ENCODE results near the gene STX2. TPM values are rescaled to one million over a fixed set of nuclear protein-coding genes. Genes with fewer than 3 reads are reported as not detected.

Gene STX2
- total RNA-seq, 1 donor: 58.3 TPM

DNA sequence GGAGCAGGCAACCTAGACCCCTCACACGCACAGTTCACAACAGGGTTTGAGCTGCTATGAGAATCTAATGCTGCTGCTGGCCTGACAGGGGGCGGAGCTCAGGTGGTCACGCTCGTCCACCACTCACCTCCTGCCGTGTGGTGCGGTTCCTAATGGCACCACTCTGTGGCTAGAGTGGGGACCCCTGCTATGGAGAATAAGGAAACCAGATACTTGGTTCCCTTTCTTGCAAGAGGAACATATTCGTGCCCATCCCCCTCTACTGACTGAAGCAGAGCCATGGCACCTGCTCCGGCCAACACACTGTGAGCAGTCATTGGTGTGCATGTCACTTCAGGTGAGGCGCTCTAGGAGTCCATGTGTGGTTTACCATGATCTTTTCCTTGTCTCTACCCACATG is 92.5 kb downstream of the STX2 start:
- H3K4me3 ChIP-seq (ENCODE audit: low read depth, low read length): no peak overlapping the region
- TF ChIP-seq CTCF (IDR thresholded peaks at IDR 0.05; ENCODE audit: insufficient read depth, low read depth, low read length): no peak
- no peak for DNase-seq (ENCODE audit: low read depth)

DNA sequence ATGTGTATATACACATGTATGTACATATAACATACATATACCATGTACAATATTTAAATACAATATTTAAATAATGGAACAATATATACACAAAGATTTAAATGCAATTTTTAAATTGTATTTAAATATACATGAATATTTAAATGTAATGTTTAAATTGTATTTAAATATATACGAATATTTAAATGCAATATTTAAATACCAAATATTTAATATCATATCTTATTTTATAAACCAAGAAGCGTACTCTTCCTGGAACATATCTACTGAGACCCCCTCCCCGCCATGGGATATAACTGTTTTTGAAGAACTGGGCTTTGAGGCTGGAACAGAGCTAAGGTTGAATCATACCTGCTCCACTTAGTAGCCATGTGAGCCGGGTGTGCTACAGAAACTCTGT is 93.1 kb downstream of the STX2 start:
- no peak for DNase-seq (ENCODE audit: low read depth)
- TF ChIP-seq CTCF (IDR thresholded peaks at IDR 0.05; ENCODE audit: insufficient read depth, low read depth, low read length): no peak

DNA sequence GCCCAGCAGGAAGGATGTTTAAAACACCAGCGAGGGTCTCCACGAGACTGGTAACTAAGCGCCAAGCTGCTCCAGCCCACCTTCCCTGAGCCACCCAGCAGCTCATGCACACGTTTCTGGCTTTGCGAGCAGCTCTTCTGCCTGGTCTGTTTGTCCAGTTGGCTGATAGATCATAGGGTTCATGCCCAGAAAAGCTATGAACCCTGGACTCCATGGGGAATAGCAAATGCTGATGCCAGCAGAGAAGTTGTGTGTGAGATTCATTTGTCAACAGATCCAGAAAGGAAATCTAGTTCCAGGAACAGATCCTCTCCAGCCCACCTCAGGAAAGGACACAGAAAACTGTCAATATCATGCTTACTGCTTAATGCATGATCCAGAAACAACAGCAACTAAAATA is 94.8 kb downstream of the STX2 start:
- no peak overlapping the region for H3K4me3 ChIP-seq (ENCODE audit: low read depth, low read length)
- no peak for TF ChIP-seq CTCF (IDR thresholded peaks at IDR 0.05; ENCODE audit: insufficient read depth, low read depth, low read length)
- no peak for DNase-seq (ENCODE audit: low read depth)

More for the DNA sequence above, 93.1 kb downstream of the STX2 start:
- no peak overlapping the region for H3K4me3 ChIP-seq (ENCODE audit: low read depth, low read length)

- DNase-seq (ENCODE audit: low read depth): no peak
- TF ChIP-seq CTCF (IDR thresholded peaks at IDR 0.05; ENCODE audit: insufficient read depth, low read depth, low read length): no peak
- no peak overlapping the region for H3K4me3 ChIP-seq (ENCODE audit: low read depth, low read length)
Observed at GRCh38 chr12:130743606-130744005, 95.4 kb downstream of the STX2 start.

GRCh38 chr12:130743176-130743575 is 95.9 kb downstream of the STX2 start:
- TF ChIP-seq CTCF (IDR thresholded peaks at IDR 0.05; ENCODE audit: insufficient read depth, low read depth, low read length): no peak
- no peak overlapping the region for H3K4me3 ChIP-seq (ENCODE audit: low read depth, low read length)
- DNase-seq (ENCODE audit: low read depth): no peak

DNA sequence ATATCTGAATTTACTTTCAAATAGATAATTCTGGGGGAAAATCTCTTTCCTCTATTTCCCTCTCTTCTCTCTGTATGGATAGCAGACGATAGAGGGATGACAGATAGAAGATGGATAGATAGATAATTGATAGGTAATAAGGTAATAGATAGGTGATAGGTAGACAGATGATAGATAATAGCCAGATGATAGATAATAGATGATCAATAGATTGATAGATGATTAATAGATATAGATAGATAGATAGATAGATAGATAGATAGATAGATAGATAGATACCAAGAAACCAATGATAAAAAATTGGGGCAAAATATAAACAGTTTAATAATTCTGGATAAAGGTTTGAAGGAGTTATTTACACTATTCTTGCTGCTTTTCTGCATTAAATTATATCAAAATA is 96.3 kb downstream of the STX2 start:
- H3K4me3 ChIP-seq (ENCODE audit: low read depth, low read length): no peak overlapping the region
- no peak for DNase-seq (ENCODE audit: low read depth)
- TF ChIP-seq CTCF (IDR thresholded peaks at IDR 0.05; ENCODE audit: insufficient read depth, low read depth, low read length): no peak

- no peak overlapping the region for H3K4me3 ChIP-seq (ENCODE audit: low read depth, low read length)
- TF ChIP-seq CTCF (IDR thresholded peaks at IDR 0.05; ENCODE audit: insufficient read depth, low read depth, low read length): no peak
- DNase-seq (ENCODE audit: low read depth): no peak
Observed at GRCh38 chr12:130742112-130742511, 96.9 kb downstream of the STX2 start.
